CD4-positive, alpha-beta T cell (primary cell): ENCODE results near the gene HIVEP1. TPM values are rescaled to one million over a fixed set of nuclear protein-coding genes. Genes with fewer than 3 reads are reported as not detected.

Source experiments
- ATAC-seq: fragments of 200-7000 bp; cut with Tn5 transposase; one replicate; pipeline ENCODE4 v1.10.0; 2022; ENCODE audit warnings: mild to moderate bottlenecking; ENCODE audit not compliant: poor library complexity
- CTCF ChIA-PET: fragments of 350-600 bp; sonication (Branson Sonifier 250); formaldehyde crosslinking; loops from one replicate; lab custom pipeline; 2021; ENCODE audit warnings: antibody characterized with exemption, inconsistent platforms; lab: Charles Lee
- POLR2A ChIA-PET: fragments of 350-600 bp; sonication (Branson Sonifier 250); formaldehyde crosslinking; loops from one replicate; lab custom pipeline; 2021; ENCODE audit warnings: antibody characterized with exemption, inconsistent platforms; lab: Charles Lee
- DNase-seq, 14 experiments: peaks; one replicate each; pipeline ENCODE4 v3.0.0-alpha.2; 2013 to 2020; ENCODE audit warnings: mixed read lengths in 2 of 14
- H3K27ac ChIP-seq, 2 donors: one replicate each; pipeline versions ENCODE4 v1.5.1 to v1.7.0; 2013; ENCODE audit warnings: low read length in 2 of 2, low read depth in 1 of 2, mild to moderate bottlenecking in 1 of 2
- H3K27me3 ChIP-seq, 2 experiments: 1 replicate in 1 of 2; 2 replicates in 1 of 2; pipeline versions ENCODE4 v1.6.1 to v1.7.0; 2013; ENCODE audit warnings: low read length in 2 of 2, control low read depth in 1 of 2, mild to moderate bottlenecking in 1 of 2, moderate library complexity in 1 of 2; ENCODE audit not compliant: insufficient read depth in 2 of 2, control insufficient read depth in 1 of 2
- H3K36me3 ChIP-seq: one replicate; pipeline ENCODE4 v1.6.1; 2013; ENCODE audit warnings: low read length, control low read depth; ENCODE audit not compliant: insufficient read depth
- H3K4me1 ChIP-seq: one replicate; pipeline ENCODE4 v1.6.1; 2013; ENCODE audit warnings: low read length, control low read depth; ENCODE audit not compliant: insufficient read depth
- H3K4me3 ChIP-seq: one replicate; pipeline ENCODE4 v1.5.1; 2013; ENCODE audit warnings: mild to moderate bottlenecking, low read length, moderate library complexity
- H3K9me3 ChIP-seq, 2 experiments: 1 replicate in 1 of 2; 2 replicates in 1 of 2; pipeline versions ENCODE4 v1.6.1 to v1.7.0; 2013; ENCODE audit warnings: low read length in 2 of 2, mild to moderate bottlenecking in 2 of 2, control low read depth in 1 of 2, moderate library complexity in 1 of 2; ENCODE audit not compliant: control insufficient read depth in 1 of 2, insufficient read depth in 1 of 2
- H3K27ac Mint-ChIP-seq: one replicate; pipeline ENCODE4 v1.8.0; 2020; ENCODE audit warnings: mixed read lengths
- H3K27me3 Mint-ChIP-seq: one replicate; pipeline ENCODE4 v1.8.0; 2021; ENCODE audit warnings: mixed read lengths
- H3K36me3 Mint-ChIP-seq: one replicate; pipeline ENCODE4 v1.8.0; 2021; ENCODE audit warnings: low read depth, mixed read lengths
- H3K4me1 Mint-ChIP-seq: one replicate; pipeline ENCODE4 v1.8.0; 2021; ENCODE audit warnings: low read depth, mixed read lengths
- H3K4me3 Mint-ChIP-seq: one replicate; pipeline ENCODE4 v1.8.0; 2020; ENCODE audit warnings: mild to moderate bottlenecking, mixed read lengths
- H3K9me3 Mint-ChIP-seq: one replicate; pipeline ENCODE4 v1.8.0; 2020; ENCODE audit warnings: mixed read lengths
- intact Hi-C, 2 experiments: fragments of 100-400 bp; cut with DNase I in 1 of 2; cut with micrococcal nuclease in 1 of 2; formaldehyde crosslinking; loops; one replicate each; pipeline versions ENCODE4 v1.15.1 to v1.9.0; 2023 to 2025; cut with DNase I, micrococcal nuclease
- total RNA-seq, 174 experiments: library from RNA in 2 of 174; stranded (reverse) in 2 of 174; gene quantifications; one replicate each; pipeline ENCODE4 v1.2.3 and lab custom pipeline; 2021 to 2026
- TF ChIP-seq, protein P1 (sequence below): fragments of 200-600 bp; IDR thresholded peaks from one replicate; pipeline ENCODE4 v1.8.0; 2022; ENCODE audit warnings: antibody characterized with exemption, mild to moderate bottlenecking

Gene HIVEP1
- total RNA-seq, 2 experiments from 2014 or later, result 76.3 to 78.8 TPM

DNA sequence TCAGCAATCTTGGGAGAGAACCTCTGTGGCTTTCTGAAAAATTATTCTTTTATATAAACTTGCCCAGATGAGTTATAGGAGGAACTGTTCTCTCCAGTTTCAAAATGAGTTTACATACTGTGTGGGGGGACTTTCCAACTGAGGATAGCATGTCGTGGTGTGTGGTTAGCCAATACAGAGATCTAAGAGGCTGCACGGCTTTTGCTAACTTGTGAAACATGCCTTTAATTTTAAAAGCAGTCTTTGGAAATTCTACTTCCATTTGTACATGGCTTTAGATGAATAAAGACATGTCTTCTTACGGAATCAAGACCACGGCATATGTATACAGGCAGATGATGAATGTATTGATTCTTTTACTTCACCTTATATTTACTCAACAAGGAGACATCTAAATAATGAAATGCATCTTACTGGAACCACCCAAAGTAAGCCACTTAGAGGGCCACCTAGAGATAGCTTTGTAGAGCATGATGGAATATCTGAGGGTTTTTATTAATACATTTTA is 39.8 kb downstream of the HIVEP1 start:
- ATAC-seq (peak; percentile 98), DNase-seq (peak in 10 of 14 experiments; percentile 17 to 90 (median 45))
- no peaks in the 10 kb centered on the region for H3K27me3 Mint-ChIP-seq
- H3K4me1 Mint-ChIP-seq, result peaks cover 77% of the 10 kb centered on the region
- Histone ChIP-seq H3K4me1 (peaks cover 10% of the 10 kb centered on the region), H3K36me3 (no peaks in the 10 kb centered on the region), H3K4me3 (no peak overlapping the region), H3K27ac (peak overlapping the region in 1 of 2 donors; percentile 3), H3K27me3 (no peaks in the 10 kb centered on the region), H3K9me3 (no peaks in the 10 kb centered on the region)
- peak overlapping the region; percentile 26 for H3K4me3 Mint-ChIP-seq
- POLR2A ChIA-PET, result interaction anchor here (0.7 to 1.5 kb wide), 4 partner anchors 14 to 73 kb away, joined by 3 to 7 read pairs (median 4); partner anchors contain the start of gene HIVEP1
- TF ChIP-seq, protein P1, sequence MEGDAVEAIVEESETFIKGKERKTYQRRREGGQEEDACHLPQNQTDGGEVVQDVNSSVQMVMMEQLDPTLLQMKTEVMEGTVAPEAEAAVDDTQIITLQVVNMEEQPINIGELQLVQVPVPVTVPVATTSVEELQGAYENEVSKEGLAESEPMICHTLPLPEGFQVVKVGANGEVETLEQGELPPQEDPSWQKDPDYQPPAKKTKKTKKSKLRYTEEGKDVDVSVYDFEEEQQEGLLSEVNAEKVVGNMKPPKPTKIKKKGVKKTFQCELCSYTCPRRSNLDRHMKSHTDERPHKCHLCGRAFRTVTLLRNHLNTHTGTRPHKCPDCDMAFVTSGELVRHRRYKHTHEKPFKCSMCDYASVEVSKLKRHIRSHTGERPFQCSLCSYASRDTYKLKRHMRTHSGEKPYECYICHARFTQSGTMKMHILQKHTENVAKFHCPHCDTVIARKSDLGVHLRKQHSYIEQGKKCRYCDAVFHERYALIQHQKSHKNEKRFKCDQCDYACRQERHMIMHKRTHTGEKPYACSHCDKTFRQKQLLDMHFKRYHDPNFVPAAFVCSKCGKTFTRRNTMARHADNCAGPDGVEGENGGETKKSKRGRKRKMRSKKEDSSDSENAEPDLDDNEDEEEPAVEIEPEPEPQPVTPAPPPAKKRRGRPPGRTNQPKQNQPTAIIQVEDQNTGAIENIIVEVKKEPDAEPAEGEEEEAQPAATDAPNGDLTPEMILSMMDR, result no peak
- intact Hi-C loops, result loop anchor here (1.0 to 5.0 kb wide), 4 partner anchors 8 to 340 kb away; partner anchors contain the start of gene HIVEP1 (in 1 of the 2)
- H3K27ac Mint-ChIP-seq, result peak overlapping the region; percentile 84
- H3K9me3 Mint-ChIP-seq, result no peaks in the 10 kb centered on the region
- no peaks in the 10 kb centered on the region for H3K36me3 Mint-ChIP-seq
- CTCF ChIA-PET, result interaction anchor here (1.0 to 1.3 kb wide), 2 partner anchors 238 to 396 kb away, joined by 3 to 4 read pairs; no protein-coding TSS in a partner anchor

DNA sequence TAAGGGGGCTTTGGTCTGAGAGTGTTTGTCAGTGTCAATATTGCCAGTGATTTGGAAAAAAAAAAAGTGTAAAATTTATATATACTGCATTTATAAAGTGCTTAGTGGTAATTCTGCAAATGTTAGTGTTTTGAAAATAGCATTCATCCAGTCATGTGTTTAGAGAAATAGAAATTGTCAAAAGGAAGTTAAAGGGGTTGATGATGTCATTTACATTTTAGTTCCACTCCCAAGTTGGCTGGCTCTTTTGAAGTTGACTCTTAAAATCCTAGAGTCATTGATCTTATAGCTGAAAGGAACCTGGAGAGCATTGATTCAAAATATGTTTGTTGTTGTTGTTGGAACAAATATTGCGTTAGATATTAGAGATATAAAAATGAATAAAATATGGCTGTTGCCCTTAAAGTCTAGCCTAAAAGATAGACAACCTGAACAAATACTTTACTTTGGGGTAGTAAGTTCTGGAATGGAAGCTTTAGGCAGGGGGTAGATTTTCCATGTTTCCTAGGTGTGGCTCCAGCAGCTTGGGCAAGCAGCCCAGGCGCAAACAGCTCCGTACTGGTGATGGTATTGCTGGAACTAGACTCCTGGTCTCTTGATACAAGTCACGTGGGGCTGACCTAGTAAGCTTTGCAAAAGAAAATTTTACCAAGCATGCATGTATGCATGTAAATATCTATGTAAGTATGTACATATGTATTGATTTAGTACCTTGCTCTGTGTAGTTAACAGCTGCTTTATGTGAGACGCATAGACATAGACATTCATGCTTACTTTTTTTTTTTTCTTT is 46.3 kb downstream of the HIVEP1 start:
- no peak overlapping the region for H3K4me3 Mint-ChIP-seq

More for the DNA sequence above, 46.3 kb downstream of the HIVEP1 start:
- no peak overlapping the region for H3K4me3 ChIP-seq
- H3K36me3 ChIP-seq, result no peaks in the 10 kb centered on the region
- H3K27me3 ChIP-seq, result no peaks in the 10 kb centered on the region
- peaks cover 60% of the 10 kb centered on the region for H3K4me1 Mint-ChIP-seq
- H3K9me3 ChIP-seq, result no peaks in the 10 kb centered on the region
- ATAC-seq, result no peak
- H3K36me3 Mint-ChIP-seq, result peaks cover 4% of the 10 kb centered on the region
- ChIA-PET POLR2A (interaction anchor here (0.6 to 1.2 kb wide), 2 partner anchors 68 to 170 kb away, joined by 3 read pairs; no protein-coding TSS in a partner anchor), CTCF (no interaction called here)
- H3K27ac Mint-ChIP-seq, result peak overlapping the region; percentile 63
- peaks cover 5% of the 10 kb centered on the region for H3K4me1 ChIP-seq
- intact Hi-C loops, result no loop called here
- H3K9me3 Mint-ChIP-seq, result no peaks in the 10 kb centered on the region
- DNase-seq, result no peak
- H3K27me3 Mint-ChIP-seq, result no peaks in the 10 kb centered on the region
- TF ChIP-seq, protein P1, result no peak
- H3K27ac ChIP-seq, result no peak overlapping the region
